ENCODE data around the gene ADCY6. TPM values are rescaled to one million over a fixed set of nuclear protein-coding genes. Genes with fewer than 3 reads are reported as not detected.

The ADCY6 gene
- 11.8 and 14.7 TPM in 2 replicates for total RNA-seq

DNA sequence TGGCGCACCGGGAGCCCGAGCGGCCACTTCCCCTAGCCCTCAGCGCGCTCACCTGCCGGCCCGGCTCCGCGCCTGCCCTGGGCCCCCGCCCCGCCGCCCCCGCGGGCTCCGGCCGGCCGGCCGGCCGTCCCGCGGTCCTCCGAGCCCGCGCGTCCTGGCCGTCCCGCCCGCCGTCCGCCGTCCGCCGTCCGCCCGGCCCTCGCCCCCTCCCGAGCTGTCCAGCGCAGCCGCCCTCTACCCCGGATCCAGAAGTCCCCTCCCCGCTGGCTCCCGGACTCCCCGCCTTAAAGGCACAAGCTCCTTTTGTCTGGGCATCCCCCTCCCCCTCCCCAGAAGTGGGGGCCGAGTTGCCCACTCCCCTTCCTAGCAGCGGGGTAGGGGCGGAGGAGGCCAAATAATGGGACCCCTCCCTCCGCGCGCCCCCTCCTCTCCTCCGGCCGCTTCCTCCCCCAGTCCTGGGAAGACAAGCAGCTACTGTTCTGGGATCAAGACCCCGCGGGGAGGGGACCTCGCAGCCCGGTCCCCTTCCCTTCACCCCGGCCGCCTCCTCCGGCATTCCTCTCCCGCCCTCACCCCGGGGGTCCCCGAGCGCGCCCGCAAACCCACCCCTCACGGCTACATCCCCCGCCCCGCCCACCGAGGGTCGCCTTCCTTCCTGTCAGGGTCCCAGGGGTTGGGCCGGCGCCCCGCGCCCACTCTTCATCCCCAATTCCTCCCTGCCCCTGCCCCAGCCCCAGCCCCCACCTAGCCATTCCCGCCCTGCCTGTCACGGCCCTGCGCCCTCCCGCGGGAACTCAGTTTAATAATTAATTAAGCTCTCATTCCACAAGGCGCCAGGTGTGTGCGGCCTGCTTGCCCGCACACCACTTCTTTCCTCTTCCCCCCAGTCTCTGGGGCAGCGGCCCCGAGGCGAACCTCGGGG is at the start of gene ADCY6:
Gene ADCY6, minus strand, starts transcription at position 236 of the 922 bp plus-strand sequence. CDS start 5,655 bp downstream, outside the sequence.

GRCh38 chr12:48817873-48818830 is 29.3 kb upstream of the ADCY6 start, which contains the start of gene CACNB3:
TSS of gene CACNB3 (plus strand) at chr12:48818496. CDS start at chr12:48818930, 434 bp downstream.

DNA sequence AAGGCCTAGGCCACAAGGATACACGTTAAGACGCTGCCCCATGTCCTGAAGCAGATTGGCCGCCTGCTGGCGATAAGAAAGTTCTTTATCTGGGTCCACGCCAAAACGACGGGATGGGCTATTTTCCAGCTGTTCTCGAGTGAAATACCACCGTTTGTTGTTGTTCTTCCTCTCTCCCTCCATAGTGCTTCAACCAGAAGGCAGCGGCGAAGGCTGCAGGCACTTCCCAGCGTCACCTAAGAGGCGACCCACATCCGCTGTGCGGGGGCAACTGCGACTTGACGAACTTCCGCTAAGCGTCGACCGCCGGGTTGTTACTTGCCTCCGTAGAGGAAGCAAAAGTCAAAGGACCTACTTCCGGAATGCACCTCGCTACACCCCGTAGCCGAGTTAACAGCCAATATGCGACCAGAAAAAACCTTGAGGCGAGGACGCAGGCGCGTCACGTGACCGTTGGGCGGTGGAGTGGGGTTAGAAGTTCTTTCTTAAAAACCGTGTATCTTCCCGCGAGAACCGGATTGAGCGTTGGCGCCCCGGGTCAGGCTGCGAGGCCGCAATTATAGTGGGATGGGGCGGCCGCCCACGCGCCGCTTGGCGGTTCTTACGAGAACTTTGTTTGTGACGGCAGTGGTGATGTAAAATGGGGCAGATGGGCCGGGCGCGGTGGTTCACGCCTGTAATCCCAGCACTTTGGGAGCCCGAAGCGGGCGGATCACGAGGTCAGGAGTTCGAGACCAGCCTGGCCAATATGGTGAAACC is 72.2 kb downstream of the ADCY6 start, which contains the start of gene CCNT1:
Gene CCNT1, minus strand, starts transcription at position 215 of the 759 bp plus-strand sequence. Its CDS starts 32 bp downstream, at position 183.

Other genes with a start within 250 kb of the ADCY6 start
- not detected in 2 replicates for gene LALBA, start 219.0 kb downstream of the ADCY6 start, total RNA-seq
- 40.1 and 57.9 TPM in 2 replicates for gene KANSL2, start 106.9 kb downstream of the ADCY6 start, total RNA-seq
- 16.1 and 17.4 TPM in 2 replicates for gene CCNT1, start 72.4 kb downstream of the ADCY6 start, total RNA-seq
- gene CACNB3, start 29.4 kb upstream of the ADCY6 start, total RNA-seq = 28.4 and 31.1 TPM in 2 replicates
- 56.5 and 56.8 TPM in 2 replicates for gene DDX23, start 63.1 kb upstream of the ADCY6 start, total RNA-seq
- 0.29 TPM in 1 of 2 replicates, not detected in the other for gene RND1, start 76.8 kb upstream of the ADCY6 start, total RNA-seq
- 70.1 and 72.3 TPM in 2 replicates for gene FKBP11, start 136.4 kb upstream of the ADCY6 start, total RNA-seq
- 88.1 and 98.3 TPM in 2 replicates for gene ARF3, start 168.4 kb upstream of the ADCY6 start, total RNA-seq
- gene WNT10B, start 182.6 kb upstream of the ADCY6 start, total RNA-seq = not detected in 2 replicates
- gene WNT1, start 189.2 kb upstream of the ADCY6 start, total RNA-seq = not detected in 2 replicates
- gene DDN, start 210.3 kb upstream of the ADCY6 start, total RNA-seq = not detected in 2 replicates
- 114 TPM in 2 replicates for gene PRKAG1, start 229.7 kb upstream of the ADCY6 start, total RNA-seq

Data from myometrial cell (primary cell).